Karpas-422 (cell line): ENCODE data around the gene SERINC3. TPM values are rescaled to one million over a fixed set of nuclear protein-coding genes. Genes with fewer than 3 reads are reported as not detected.

Experiments used
- DNase-seq: peaks from one replicate; pipeline ENCODE4 v3.0.0-alpha.2; 2015
- H2AFZ ChIP-seq: fragments of 200-600 bp; sonication (generic); 2 replicates; pipeline ENCODE4 v1.6.1; 2014; ENCODE audit warnings: antibody characterized with exemption, low read length, mixed read lengths
- H3K27ac ChIP-seq: fragments of 200-600 bp; sonication (generic); 2 replicates; pipeline ENCODE4 v1.5.1; 2014; ENCODE audit warnings: mild to moderate bottlenecking, low read length, moderate library complexity
- H3K27me3 ChIP-seq: fragments of 200-600 bp; sonication (generic); 2 replicates; pipeline ENCODE4 v1.6.1; 2014; ENCODE audit warnings: low read length, mixed read lengths
- H3K36me3 ChIP-seq: fragments of 200-600 bp; sonication (generic); 2 replicates; pipeline ENCODE4 v1.6.1; 2014; ENCODE audit warnings: low read length, mixed read lengths; ENCODE audit not compliant: insufficient read depth
- H3K4me1 ChIP-seq: fragments of 200-600 bp; sonication (generic); 2 replicates; pipeline ENCODE4 v1.6.1; 2014; ENCODE audit warnings: mild to moderate bottlenecking, low read length, mixed read lengths
- H3K4me2 ChIP-seq: fragments of 200-600 bp; sonication (generic); 2 replicates; pipeline ENCODE4 v1.6.1; 2014; ENCODE audit warnings: low read length, low read depth, mild to moderate bottlenecking; ENCODE audit not compliant: poor library complexity, severe bottlenecking
- H3K4me3 ChIP-seq: fragments of 200-600 bp; sonication (generic); 2 replicates; pipeline ENCODE4 v1.5.1; 2014; ENCODE audit warnings: mild to moderate bottlenecking, antibody characterized with exemption, low read length, mixed read lengths
- H3K79me2 ChIP-seq: fragments of 200-600 bp; sonication (generic); 2 replicates; pipeline ENCODE4 v1.6.1; 2014; ENCODE audit warnings: mild to moderate bottlenecking, low read length, mixed read lengths
- H3K9ac ChIP-seq: fragments of 200-600 bp; sonication (generic); 2 replicates; pipeline ENCODE4 v1.6.0; 2014; ENCODE audit warnings: low read length
- H3K9me2 ChIP-seq: fragments of 200-600 bp; sonication (generic), shearing (Covaris generic); replicated peaks from 2 replicates; pipeline ENCODE4 v1.6.0; 2014; ENCODE audit warnings: mild to moderate bottlenecking, low read length, moderate library complexity; ENCODE audit not compliant: insufficient read depth
- H3K9me3 ChIP-seq: fragments of 300-700, 200-600 bp; sonication (generic); 2 replicates; pipeline ENCODE4 v1.6.1; 2014; ENCODE audit warnings: low read length, mixed read lengths
- H4K20me1 ChIP-seq: fragments of 200-600 bp; sonication (generic); 2 replicates; pipeline ENCODE4 v1.6.1; 2014; ENCODE audit warnings: mild to moderate bottlenecking, antibody characterized with exemption, low read length, low read depth; ENCODE audit not compliant: insufficient read depth
- total RNA-seq: library from RNA; depleted of rRNA; stranded (reverse); fragments of >200 nt; shearing (Covaris generic); gene quantifications from 2 replicates; pipeline ENCODE4 v1.2.3, GENCODE V29; 2014; ENCODE audit warnings: low replicate concordance

The SERINC3 gene
- total RNA-seq, 1 experiment from 2014 or later: 84.8 TPM

DNA sequence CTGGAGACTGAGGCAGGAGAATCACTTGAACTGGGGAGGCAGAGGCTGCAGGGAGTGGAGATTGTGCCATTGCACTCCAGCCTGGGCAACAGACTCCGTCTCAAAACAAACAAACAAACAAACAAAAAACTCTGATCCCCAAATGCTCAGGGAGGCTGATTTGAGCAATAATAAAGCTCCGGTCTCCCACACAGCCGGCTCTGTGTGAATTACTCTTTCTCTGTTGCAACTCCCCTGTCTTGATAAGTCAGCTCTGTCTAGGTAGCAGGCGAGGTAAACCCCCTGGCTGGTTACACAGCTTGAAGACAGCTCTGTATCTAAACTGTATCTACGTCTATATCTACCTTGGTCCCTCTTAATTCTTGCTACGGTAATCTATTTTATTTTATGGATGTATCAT, 6.4 kb upstream of the SERINC3 start:
- H2AFZ ChIP-seq: no peak overlapping the region
- no peaks in the 10 kb centered on the region for H3K9me3 ChIP-seq

DNA sequence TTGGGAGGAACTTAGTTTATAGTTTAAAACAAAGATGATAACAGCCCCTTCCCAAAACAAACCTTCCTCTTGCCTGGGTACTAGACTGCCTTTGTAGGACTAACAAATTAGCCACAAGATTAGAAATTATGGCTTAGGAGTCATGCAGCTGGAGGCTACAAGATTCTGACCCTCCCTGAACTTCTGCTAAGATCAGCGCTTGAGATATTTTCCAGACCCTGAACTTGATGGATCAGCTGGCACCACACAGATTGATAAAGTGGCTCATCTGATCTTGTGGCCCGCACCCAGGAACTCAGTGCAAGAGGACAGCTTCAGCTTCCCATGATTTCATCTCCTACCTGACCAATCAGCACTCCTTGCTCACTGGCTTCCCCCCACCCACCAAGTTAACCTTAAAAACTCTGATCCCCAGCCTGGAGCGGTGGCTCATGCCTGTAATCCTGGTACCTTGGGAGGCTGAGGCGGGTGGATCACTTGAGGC, 5.9 kb upstream of the SERINC3 start:
- H3K9ac ChIP-seq: no peak overlapping the region

More for the DNA sequence above, 6.4 kb upstream of the SERINC3 start:
- Histone ChIP-seq H3K4me2 (no peak overlapping the region), H3K9ac (no peak overlapping the region), H3K4me3 (no peak overlapping the region), H3K4me1 (peaks cover 15% of the 10 kb centered on the region), H3K79me2 (no peaks in the 10 kb centered on the region), H3K9me2 (no peaks in the 10 kb centered on the region), H3K27ac (no peak overlapping the region), H3K36me3 (no peaks in the 10 kb centered on the region), H4K20me1 (no peaks in the 10 kb centered on the region), H3K27me3 (no peaks in the 10 kb centered on the region)
- no peak for DNase-seq

DNA sequence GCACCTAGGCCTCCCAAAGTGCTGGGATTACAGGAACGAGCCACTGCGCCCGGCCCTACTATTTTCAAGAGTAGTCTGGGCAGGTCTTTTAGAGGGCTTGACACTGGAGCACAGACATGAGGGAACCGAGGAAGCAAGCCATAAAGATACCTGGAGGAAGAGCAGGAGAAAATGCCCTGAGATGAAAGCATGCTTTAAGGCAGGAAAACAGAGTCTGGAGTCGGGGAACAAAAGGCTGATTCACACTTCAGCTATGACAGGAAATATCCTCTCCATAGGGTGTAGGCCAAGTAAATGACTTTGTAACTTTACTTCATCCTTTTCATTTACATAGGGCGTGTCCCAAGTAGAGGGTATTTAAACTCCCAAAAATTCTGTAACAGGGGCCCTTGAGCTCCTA, 4.3 kb upstream of the SERINC3 start:
- Histone ChIP-seq H3K4me1 (peaks cover 12% of the 10 kb centered on the region), H3K4me3 (no peak overlapping the region), H3K9ac (no peak overlapping the region), H3K27me3 (no peaks in the 10 kb centered on the region), H3K9me3 (no peaks in the 10 kb centered on the region), H2AFZ (no peak overlapping the region), H3K27ac (no peak overlapping the region), H4K20me1 (peaks cover 3% of the 10 kb centered on the region; the same call in 1 of the 2 replicates), H3K79me2 (peaks cover 7% of the 10 kb centered on the region), H3K9me2 (no peaks in the 10 kb centered on the region), H3K4me2 (no peak overlapping the region), H3K36me3 (no peaks in the 10 kb centered on the region)
- DNase-seq: no peak

More for the DNA sequence above, 5.9 kb upstream of the SERINC3 start:
- Histone ChIP-seq H3K9me3 (no peaks in the 10 kb centered on the region), H3K4me1 (peaks cover 18% of the 10 kb centered on the region), H4K20me1 (no peaks in the 10 kb centered on the region), H3K36me3 (no peaks in the 10 kb centered on the region), H3K27me3 (no peaks in the 10 kb centered on the region), H3K79me2 (no peaks in the 10 kb centered on the region), H2AFZ (no peak overlapping the region), H3K27ac (no peak overlapping the region), H3K4me3 (no peak overlapping the region), H3K9me2 (no peaks in the 10 kb centered on the region), H3K4me2 (no peak overlapping the region)
- no peak for DNase-seq

DNA sequence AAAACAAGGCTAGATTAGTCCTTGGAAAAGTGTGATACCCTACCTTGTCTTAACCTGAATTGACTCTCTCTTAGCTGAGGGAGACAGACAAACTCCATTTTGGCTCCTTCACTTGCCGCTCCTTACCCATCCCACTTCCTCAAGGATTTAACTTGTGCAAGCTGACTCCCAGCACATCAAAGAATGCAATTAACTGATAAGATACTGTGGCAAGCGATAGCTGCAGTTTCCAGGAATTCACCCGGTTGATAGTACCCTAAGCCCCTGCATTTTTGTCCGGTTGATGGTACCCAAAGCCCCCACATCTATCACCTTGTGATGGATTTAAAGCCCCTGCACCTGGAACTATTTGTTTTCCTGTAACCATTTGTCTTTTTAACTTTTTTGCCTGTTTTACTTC, 1.9 kb upstream of the SERINC3 start:
- no peaks in the 10 kb centered on the region for H3K9me3 ChIP-seq
- H3K9ac ChIP-seq: no peak overlapping the region
- no peak overlapping the region for H3K4me3 ChIP-seq
- H3K27ac ChIP-seq: no peak overlapping the region
- H2AFZ ChIP-seq: no peak overlapping the region
- no peak for DNase-seq
- no peaks in the 10 kb centered on the region for H3K36me3 ChIP-seq
- H3K4me2 ChIP-seq: no peak overlapping the region
- H4K20me1 ChIP-seq: peaks cover 8% of the 10 kb centered on the region
- peaks cover 31% of the 10 kb centered on the region for H3K79me2 ChIP-seq
- H3K27me3 ChIP-seq: no peaks in the 10 kb centered on the region
- H3K4me1 ChIP-seq: peaks cover 33% of the 10 kb centered on the region
- H3K9me2 ChIP-seq: no peaks in the 10 kb centered on the region

DNA sequence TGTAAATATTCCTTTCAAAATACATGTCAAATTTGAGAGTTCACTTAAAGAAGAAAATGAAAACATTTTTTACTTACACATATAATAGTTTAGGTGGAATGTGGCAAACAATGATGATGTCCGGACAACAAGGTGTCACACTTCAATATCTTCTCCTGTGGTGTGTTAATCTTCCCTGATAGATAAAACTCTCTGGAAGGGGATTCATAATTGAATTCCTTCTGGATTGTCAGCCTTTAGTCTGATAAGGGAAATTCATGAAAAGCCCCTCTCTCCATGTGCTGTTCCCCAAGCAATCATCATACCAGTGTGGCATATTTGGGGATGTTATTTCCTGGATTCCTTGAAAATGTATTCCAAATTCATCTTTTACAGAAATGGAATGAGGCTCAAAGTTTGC, 971 bp upstream of the SERINC3 start:
- DNase-seq: no peak
- no peak overlapping the region for H3K27ac ChIP-seq
- H3K36me3 ChIP-seq: no peaks in the 10 kb centered on the region
- peak overlapping the region; percentile 96 for H3K4me2 ChIP-seq
- H4K20me1 ChIP-seq: peaks cover 8% of the 10 kb centered on the region
- H3K4me1 ChIP-seq: peaks cover 37% of the 10 kb centered on the region
- H3K79me2 ChIP-seq: peaks cover 40% of the 10 kb centered on the region
- H2AFZ ChIP-seq: peak overlapping the region; percentile 39
- H3K27me3 ChIP-seq: no peaks in the 10 kb centered on the region
- H3K9ac ChIP-seq: peak overlapping the region; percentile 91
- no peaks in the 10 kb centered on the region for H3K9me2 ChIP-seq
- no peak overlapping the region for H3K4me3 ChIP-seq
- H3K9me3 ChIP-seq: no peaks in the 10 kb centered on the region

DNA sequence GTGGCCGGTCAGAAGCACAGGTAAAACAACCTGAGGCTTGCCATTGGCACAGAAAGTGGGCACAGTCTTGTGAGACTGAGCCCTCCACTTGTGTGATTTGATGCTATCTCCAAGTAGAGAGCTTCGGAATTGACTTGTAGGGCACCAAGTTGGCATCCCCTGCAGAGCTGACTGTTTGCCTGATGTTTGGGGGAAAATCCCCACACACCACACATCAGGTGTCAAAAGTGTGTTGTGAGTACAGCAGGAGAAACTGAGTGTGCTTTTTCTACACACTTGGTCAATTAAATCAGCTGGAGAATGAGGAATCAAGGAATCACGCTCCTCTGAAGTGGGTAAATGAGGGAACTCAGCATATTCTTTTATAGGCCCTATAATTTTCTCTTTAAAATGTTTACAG, 989 bp downstream of the SERINC3 start:
- Histone ChIP-seq H3K9me2 (no peaks in the 10 kb centered on the region), H2AFZ (no peak overlapping the region), H4K20me1 (peaks cover 8% of the 10 kb centered on the region), H3K27ac (no peak overlapping the region), H3K36me3 (no peaks in the 10 kb centered on the region; the same call in 1 of the 2 replicates), H3K4me2 (peak overlapping the region; percentile 96), H3K4me3 (peak overlapping the region; percentile 89), H3K27me3 (no peaks in the 10 kb centered on the region), H3K4me1 (peaks cover 37% of the 10 kb centered on the region), H3K9ac (peak overlapping the region; percentile 91), H3K79me2 (peaks cover 60% of the 10 kb centered on the region), H3K9me3 (no peaks in the 10 kb centered on the region)
- DNase-seq: no peak

DNA sequence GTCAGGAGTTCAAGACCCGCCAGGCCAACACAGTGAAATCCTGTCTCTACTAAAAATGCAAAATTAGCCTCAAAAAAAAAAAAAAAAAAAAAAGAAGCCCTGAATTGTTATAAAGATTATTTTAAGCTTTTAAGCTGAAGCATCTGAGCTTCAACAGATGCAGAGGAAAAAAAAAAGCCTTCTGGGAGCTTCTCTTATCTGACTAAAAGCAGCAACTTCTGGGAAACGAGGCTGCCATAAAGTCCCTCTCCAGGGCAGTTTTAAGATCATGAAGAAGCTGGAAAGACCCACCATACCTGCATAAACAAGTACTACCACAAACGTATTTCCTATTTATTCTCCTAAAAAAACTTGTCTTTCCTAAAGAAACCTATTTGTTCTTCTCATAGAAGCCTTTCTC, 3.6 kb downstream of the SERINC3 start:
- Histone ChIP-seq H3K9ac (no peak overlapping the region), H3K4me3 (no peak overlapping the region), H3K9me3 (no peaks in the 10 kb centered on the region), H3K79me2 (peaks cover 84% of the 10 kb centered on the region), H4K20me1 (peaks cover 13% of the 10 kb centered on the region), H3K36me3 (no peaks in the 10 kb centered on the region; the same call in 1 of the 2 replicates), H3K4me2 (no peak overlapping the region), H3K9me2 (no peaks in the 10 kb centered on the region), H3K27ac (no peak overlapping the region), H2AFZ (no peak overlapping the region), H3K4me1 (peaks cover 37% of the 10 kb centered on the region), H3K27me3 (no peaks in the 10 kb centered on the region)
- no peak for DNase-seq

DNA sequence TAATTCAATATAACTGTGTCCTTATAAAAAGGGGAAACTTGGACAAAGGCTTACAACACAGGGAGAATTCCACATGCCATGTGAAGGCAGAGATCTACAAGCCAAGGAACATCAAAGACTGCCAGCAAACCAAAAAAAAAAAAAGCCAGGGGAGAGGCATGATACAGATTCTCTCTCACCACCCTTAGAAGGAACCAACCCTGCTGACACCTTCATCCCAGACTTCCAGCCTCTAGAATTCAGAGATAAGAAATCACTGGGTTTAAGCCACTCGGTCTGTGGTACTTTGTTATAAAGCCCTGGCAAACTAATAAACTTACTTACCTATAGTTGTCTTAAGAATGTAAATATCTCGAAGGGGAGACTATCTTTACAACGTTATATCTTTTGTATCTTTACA, 4.4 kb downstream of the SERINC3 start:
- no peak overlapping the region for H3K27ac ChIP-seq
- H3K4me1 ChIP-seq: peaks cover 31% of the 10 kb centered on the region

More for the DNA sequence above, 4.4 kb downstream of the SERINC3 start:
- Histone ChIP-seq H3K79me2 (peaks cover 91% of the 10 kb centered on the region), H2AFZ (no peak overlapping the region), H3K27me3 (no peaks in the 10 kb centered on the region), H3K9me2 (no peaks in the 10 kb centered on the region), H3K4me2 (no peak overlapping the region), H3K9me3 (no peaks in the 10 kb centered on the region), H3K36me3 (peaks cover under 1% of the 10 kb centered on the region; the same call in 1 of the 2 replicates), H4K20me1 (peaks cover 13% of the 10 kb centered on the region), H3K9ac (no peak overlapping the region), H3K4me3 (no peak overlapping the region)
- no peak for DNase-seq
